DMS 273 treated with DMSO at 0.1 percent for 48 hours (cell line): ENCODE results near the gene SETD3.

Experiments used
- DNase-seq: peaks from one replicate; lab custom pipeline; 2025; lab: John Stamatoyannopoulos, UW

The SETD3 gene

DNA sequence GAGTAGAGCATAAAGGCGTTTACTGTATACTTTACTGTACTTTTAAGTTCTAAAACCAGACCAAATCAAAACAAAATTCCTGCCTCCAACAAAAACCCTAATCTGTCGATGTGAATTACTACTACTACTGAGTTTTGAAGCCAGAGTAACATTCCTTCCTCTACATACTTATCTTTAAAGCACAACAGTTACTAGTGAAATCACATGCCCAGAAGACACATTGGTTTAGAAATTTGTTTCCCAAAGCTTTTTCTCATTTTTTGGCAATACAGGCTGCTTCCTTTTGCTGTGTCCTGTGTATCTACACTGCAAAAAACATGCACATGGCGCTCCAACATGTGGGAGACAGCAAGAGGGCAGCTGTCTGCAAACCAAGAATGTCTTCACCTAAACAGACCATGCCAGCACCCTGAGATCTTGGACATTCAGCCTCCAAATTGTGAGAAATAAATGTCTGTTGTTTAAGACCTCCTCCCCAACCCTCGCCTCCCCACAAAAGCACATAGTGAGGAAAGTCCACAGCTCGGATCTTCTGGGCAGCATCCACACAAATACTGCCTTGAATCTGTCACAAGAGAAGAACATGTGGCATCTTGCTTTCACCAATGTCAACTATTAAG, 21.1 kb downstream of the SETD3 start:
- DNase-seq, result no peak

DNA sequence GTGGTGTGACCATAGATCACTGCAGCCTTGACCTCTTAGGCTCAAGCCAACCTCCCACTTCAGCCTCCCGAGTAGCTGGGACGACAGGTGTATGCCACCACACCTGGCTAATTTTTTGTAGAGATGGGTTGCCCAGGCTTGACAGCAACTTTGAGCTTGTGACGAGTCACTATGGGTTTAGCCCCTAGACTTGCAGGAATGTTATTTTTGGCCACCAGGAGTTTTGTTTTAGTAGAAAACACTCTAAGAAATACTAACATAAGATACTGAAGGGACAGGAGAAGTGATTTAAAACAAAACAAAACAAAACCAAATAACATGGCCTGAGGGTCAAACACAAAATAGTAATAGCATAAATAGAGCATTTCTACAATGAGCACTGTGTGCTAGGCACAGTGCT, 26.4 kb downstream of the SETD3 start:
- DNase-seq, result no peak

DNA sequence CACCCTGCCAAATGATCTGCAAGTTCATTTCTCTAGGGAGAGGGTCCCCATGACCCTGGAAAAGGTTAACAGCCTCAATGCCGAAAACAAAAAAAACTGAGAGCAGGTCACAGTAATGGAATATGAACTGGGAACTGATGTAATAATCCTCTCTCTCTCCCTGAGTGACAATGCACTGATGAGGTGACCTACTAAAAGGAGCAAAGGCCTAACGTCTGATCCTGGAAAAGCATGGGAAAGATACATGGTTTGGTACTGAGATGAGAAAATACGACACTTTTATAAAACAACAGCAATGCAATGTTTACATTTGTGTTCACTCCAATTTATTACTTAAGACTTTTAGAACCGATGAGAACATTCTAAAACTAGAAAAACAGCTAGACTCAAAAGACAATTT, 27.7 kb downstream of the SETD3 start:
- DNase-seq, result no peak

DNA sequence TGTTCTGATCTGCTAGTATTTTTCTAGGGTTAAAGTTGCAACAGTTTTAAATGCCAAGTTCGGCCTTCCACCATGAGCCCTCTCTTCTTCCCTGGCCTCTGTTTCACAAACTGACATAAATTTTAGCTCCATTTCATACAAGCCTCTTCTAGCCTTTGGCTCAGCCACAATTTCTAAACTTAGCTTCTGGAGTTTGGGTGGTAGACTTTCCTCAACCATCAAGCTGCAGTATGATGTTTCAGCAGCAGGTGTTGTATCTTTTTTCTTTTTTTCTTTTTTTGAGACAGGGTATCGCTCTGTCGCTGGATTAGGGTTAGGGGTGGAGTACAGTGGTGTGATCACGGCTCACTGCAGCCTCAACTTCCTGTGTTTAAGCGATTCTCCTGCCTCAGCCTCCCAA, 29.4 kb downstream of the SETD3 start:
- no peak for DNase-seq

DNA sequence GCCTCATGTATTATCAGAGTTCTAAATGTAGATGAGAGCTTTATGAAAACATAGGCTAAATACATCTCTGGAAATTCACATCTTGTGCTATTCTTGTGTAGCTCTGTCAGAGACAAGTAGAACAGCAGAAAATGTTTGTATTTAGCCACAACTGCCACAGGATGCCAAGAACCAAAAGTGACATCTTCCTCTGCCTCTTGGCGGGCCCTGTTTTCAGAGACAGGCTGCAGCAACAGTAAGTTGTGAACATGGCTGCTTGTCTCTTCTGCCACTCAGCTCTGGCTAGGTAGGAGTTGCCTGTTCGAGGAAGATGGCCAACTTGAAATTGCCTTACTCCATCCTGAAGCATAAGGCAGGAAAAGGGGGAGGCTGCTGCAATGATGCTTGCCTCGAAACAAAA, 30.4 kb downstream of the SETD3 start:
- DNase-seq, result no peak

DNA sequence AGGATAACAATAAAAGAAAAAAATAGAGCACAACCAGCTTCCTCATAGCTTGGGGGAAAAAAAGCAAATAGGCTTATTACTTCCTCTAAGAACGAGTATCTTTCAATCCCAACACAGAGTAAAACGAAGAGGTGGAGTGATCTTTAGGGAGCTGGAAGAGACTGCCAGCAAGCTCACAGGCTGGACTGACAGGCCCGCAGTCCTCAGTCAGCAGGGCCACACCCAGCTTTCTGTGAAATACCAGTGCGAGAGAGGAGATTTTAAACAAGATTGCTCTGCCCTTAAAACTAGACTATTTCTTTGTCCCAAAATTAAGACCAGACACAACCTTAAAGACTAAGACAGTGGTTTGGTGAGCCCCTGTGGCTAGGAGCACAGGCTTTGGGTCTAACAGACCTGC, 32.9 kb downstream of the SETD3 start:
- no peak for DNase-seq

DNA sequence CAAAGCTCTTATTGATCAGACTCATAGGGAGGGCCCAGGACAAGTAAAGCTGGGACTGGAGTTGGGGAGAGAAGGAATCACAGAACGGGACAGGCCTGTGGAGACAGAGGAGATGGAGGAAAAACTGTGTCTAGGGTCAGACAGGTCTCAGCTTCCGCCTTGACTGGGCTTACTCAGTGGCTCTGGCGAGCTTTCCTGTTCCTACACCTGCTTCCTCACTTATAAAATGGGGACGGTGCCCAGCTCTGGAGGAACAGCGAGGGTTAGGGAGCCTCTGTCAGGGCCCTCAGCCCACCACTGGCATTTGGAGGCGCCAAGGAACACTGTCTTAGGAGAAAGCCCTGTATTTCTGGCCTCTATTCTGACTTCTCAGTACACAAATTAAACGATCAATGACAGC, 34.7 kb downstream of the SETD3 start:
- DNase-seq, result no peak

DNA sequence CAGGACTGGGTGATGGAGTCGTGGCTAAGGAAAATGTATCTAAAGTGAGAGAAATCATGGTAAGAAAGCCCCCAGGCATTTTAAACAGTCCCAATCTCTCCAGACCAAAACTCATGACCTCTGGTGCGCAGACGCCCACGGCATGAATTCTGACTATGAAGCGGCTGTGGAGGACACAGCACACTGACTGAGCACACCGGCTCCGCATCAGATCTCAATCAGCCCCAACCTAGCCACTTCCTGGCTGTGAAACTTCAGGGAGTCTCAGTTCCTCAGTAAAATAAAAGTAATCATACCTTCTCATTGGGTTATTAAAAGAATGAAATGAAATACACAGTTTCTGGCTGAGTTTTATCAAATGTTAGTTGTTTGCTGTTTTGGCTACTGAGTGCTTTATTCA, 38.7 kb downstream of the SETD3 start:
- DNase-seq, result no peak

DNA sequence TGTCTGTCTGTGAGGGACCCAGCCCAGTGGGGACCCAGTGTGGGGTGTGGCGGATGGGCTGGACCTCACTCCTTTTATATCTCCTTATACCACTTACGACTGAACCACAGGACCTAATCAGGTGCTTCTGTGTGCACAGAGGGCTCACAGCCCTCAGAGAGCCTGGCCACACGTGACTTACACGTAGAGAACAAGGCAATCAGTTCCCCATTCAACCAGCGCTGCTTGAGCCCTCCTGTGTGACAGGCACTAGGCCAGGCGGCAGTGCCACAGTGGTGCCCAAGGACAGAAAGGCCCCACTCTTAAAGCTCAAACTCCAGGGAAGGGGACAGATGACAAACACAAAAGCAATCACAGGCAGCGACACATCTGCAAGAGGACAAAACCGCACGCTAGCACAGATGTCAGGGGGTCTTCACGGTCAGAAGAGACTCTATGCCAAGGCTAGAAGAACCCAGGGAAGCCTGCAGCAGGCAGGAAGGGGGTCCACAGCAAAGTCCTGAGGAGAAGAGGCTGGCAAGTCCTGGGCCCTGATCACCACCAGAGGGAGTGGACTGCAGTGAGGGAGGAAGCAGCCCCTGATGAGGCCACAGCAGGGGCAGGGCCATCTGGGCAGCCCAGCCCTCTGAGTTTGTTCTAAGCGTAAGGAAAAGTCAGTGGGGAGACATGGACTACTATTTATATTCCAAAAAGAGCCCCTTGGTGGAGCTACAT, 39.3 kb downstream of the SETD3 start:
- DNase-seq, result no peak

DNA sequence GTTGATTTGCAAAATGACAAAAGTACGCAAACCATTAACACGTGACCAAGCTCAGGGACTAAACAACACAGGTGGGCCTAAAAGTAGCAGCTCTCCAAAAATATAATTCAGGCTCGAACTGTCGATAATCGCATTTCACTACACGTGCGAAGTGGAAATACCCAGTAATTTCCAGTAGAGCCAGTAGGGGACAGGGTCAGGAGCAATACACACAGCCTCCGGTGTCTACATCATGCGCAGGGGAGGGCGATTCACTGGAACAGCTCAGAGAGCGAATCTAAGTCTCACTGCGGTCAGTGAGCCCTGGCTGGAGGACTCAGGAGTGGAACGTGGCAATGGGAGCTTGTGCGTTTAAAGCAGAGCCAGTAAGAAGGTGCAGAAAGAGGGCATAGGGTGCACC, 40.4 kb downstream of the SETD3 start:
- no peak for DNase-seq

DNA sequence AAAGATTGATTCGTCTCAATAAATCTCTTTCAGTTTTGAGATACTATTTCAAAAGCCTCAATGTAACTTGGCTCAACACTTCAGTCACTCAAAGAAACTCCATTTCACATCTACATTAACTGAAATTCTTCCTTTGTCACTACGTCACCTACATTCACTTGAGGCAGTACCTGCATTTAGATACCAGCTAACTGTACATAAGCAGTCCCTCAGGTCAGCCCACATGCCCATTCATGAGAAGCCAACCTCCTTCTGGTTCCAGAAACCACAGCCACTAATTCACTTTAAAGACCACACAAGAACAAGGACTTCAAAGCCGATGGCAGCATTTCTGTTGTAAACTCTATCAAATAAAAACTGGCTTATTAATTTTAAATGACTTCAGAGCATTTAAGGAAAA, 43.0 kb downstream of the SETD3 start:
- DNase-seq, result no peak

DNA sequence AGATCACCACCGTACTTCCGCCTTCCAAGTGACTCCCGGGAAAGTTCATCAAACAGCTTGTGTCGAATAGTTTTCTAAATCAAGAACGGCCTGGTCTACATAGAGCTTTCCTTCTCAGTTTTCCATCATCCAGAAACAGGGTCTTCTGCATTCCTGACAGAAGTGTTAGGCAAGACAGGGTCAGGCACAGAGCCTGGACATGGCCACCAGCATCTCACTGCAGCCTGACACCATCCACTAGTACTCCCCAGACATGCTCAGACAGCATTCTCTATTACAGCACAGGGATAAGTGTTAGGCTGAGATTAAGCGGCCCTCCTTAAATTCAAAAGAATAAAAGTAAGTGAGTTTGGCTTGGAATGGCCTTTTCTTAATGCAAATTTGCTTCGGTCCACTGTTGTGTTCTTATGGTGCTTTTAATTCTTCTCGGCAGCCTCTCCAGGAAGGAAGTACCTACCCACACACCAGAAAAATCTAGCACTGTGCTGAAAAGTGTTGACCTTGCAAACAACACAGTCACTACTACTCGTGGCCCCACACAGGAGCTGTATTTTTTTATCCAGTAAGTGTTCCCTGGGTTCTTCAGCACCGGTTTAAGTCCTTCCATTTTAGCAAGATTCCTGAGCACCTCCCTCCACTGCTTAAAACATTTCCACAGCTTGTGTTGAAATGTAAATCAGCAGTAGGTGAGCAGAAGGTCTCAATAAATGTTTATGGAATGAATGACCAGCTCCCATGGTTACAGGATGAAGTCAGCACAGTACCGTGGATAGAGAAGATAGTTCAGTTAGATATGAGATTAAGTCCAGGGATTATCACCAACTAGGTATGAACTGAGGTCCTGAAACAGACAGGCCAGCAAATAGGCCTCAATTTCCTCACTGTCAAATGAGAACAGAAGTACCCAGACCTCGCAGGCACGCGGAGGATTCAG, 44.1 kb downstream of the SETD3 start:
- DNase-seq, result no peak

DNA sequence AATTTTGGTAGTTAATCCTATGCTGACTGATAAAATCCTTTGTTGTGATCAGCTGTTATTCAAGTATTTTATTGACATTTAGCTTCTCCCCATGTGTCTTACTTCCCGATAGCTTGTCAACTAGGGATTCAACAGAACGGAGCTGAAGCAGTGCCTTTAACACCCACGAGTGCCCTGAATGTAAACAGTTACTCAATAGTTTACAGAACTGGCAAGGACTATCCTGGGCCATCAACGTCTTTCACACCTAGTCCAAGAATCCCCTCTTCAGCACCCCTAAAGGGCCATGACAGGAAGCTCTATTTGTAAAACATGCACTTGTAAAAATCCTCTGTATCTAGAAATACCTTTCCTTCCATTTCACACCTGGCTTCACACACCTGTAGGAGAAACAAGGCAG, 45.3 kb downstream of the SETD3 start:
- no peak for DNase-seq

DNA sequence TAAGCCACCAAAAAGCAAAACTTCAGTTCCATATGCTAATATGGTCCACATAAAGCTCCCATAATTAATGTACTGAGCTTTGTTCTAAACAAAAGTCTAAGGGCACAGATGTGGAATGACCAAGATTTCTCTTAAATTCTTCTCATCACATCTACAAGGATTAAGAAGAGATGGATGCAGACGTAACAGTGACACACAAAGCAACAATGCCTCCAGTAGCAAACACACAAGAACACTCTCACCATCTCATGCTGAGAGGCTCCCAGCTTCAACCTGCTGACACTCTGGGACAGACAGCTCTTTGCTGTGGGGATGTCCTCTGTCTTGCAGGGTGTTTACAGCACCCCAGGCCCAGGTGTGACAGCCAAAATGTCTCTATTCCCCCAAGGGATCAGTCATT, 48.2 kb downstream of the SETD3 start:
- DNase-seq, result no peak

DNA sequence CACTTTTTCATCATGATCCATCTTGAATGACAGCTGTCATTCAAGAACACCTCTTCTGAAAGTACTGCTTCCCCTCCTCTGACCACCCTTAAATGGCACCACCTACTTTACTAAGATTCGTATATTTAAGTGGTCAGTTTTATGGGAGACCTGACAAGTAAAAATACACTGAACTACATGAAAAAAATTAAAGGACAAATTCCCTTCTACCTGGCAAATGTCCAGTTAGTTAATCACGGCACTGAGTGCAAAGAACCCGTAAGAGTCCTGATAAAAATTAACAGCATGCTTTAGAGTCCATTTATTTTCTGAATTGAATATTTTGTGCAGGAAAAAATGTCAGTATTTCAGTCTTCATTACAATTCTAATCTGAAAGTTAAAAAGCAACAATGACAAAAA, 48.7 kb downstream of the SETD3 start:
- no peak for DNase-seq

DNA sequence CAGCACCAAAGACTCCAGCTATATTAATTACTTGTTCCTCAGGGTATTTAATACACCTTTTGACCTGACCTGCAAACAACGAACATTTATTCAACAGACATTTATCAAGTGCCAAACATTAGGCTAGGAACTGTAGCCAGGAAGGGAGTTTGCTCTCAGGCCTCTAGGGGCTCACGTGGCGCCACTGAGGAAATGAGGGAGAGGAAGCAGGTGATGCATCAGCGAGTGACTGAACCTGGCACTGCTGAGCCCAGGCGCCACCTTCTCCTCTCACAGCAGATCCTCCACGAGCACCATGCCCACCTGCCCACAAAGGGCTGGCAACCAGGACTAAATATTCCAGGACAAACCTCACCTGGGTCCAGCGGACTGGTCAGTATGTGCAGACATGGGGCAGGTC, 50.2 kb downstream of the SETD3 start:
- no peak for DNase-seq

DNA sequence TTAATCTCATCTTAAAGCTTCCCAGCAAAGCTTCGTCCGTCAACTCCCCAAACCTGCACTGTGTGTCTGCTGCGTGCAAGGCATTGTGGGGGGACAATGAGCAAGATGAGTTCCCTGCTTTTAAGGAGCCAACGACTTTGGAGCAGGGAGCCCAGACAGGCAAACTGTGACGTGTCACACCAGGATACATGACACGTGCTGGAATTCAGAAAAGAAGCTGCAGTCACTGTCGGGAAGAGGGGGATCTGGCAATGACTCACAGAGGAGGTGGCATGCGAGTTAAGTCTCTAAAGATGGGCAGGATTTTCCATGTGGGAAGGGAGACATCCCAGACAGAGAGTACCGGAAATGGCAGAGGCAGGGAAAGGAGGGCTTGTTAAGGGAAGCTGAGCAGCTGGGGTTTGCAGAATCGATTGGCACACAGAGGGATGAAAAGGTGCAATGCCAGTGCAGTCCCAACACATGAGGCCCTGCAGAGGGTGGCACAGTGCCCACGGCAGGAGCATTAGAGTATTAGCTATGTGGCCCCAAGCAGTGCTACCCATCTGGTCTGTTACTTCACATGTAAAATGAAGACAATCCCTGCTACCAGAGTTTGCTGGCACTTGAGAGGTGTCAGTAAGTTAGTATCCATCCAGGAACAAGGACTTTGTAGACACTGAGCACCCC, 52.9 kb downstream of the SETD3 start:
- peak; percentile 10 for DNase-seq

DNA sequence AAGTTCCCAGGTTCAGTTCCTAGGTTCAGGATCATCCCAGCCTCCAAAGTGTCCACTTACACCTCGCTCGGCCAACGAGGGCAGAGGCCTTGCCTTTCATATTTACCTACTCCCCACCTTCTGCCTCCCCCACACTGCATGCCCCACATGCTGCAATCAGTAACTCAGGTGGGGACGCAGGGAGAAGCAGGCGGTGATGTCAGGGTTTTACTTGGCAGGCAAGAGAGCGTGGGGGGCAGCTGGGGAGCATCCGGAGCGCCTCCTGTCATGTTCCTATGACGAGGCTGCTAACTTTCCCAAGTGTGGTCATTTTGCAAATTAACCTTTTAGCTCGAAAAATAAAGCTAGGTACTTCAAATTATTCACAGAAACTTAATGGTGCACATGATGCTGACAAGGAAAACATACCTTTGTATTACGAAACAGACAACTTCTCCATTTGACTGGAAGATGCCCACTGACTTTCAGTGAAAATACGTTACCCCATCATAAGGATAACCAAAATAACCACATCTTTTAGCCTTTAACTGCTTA, 53.8 kb downstream of the SETD3 start:
- no peak for DNase-seq

DNA sequence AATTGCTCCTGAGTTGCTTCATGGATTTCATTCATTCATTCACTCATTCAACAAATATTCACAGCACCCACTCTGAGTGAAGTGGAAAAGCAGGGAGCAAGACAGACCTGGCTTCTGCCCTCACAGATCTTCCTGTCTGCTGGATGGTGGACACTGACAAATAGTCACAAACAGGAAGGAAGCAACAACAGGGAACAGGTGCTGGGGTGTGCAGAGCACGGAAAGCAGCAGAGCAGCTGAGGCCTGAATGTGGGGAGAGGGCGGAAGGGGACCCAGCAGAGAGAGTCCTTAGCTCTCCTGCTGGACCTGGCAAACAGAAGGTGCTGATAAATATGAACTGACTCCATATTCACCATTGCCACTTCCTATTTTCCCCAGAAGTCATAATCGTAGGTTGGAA, 54.4 kb downstream of the SETD3 start:
- no peak for DNase-seq

DNA sequence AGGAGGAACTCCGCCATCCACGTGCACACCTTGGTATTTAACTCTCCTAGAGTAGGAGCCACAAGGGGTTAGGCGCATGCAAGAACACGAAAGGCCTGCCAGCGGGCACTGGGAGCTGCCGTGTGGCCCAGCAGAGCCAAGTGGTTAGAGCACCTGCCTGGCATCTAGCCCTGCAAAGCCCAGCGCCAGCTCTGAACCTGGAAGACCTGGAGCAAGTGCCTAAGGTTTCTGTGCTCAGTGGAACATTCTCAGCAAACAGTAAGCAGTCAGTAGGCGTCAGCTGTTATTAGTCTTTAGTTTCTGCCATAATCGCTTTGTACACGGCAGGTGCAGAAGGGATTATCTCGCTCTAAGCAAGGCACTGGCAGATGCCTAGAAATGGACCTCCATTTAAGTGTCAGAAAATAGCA, 55.4 kb downstream of the SETD3 start:
- DNase-seq, result no peak

DNA sequence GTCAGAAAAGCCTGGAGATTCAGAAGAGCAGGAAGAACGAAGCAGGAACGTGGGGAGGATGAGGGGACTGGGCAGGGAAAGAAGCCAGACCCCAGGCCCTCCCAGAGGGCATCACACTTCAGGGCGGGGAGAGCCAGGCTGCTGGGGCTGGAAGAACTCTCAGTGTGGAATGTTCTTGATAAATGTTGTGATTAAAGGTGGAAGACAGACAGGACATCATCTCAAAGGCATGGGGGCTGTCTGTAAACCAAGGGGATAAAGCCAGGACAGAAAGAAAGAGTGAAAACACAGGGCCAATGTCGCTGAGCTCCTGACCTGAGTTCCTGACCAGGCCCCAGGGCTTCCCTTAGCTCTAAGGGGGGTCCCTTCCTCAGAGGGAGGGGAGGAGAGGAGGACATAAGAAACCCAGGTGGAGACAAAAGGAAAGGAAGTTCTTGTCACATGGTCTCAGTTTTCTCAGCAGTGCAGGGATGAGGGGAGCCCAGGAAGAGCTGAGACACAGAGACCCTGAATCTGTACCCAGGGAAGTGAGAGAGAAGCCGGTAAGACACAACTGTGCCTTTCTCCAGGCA, 56.3 kb downstream of the SETD3 start:
- no peak for DNase-seq

DNA sequence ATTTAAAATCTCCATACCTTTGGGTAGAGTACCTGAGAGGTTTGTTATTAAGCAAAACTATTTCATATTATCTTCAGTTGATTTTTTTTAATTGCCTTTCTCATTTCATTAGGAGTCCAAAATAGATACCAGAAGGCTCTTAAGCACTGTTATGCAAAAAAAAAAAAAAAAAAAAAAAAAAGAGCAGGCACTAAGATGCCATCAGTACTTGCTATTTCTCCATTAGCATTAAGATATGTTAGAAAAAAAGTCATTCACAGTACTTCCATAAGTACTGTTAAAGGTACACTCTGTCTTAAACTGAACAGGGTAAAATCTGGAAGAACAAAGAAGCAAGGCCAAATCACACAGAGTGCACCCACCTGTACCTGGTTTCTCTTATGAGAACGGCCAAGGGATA, 57.2 kb downstream of the SETD3 start:
- DNase-seq, result no peak
